Nephron progenitor cell (in vitro differentiated cells): ENCODE data around the gene NOL9.

Experiments
- DNase-seq: peaks from one replicate; pipeline ENCODE4 v3.0.0; 2021
- H3K27ac Mint-ChIP-seq: 2 replicates; pipeline ENCODE4 v1.8.0; 2021; ENCODE audit warnings: mild to moderate bottlenecking, moderate library complexity, mixed read lengths
- H3K27me3 Mint-ChIP-seq: 2 replicates; pipeline ENCODE4 v1.8.0; 2021; ENCODE audit warnings: mild to moderate bottlenecking, low read depth, mixed read lengths; ENCODE audit not compliant: poor library complexity
- H3K36me3 Mint-ChIP-seq: 2 replicates; pipeline ENCODE4 v1.8.0; 2021; ENCODE audit warnings: low read depth, mixed read lengths
- H3K4me1 Mint-ChIP-seq: 2 replicates; pipeline ENCODE4 v1.8.0; 2021; ENCODE audit warnings: mixed read lengths
- H3K4me3 Mint-ChIP-seq: 2 replicates; pipeline ENCODE4 v1.8.0; 2021; ENCODE audit warnings: mild to moderate bottlenecking, moderate library complexity, mixed read lengths
- H3K9me3 Mint-ChIP-seq: 2 replicates; pipeline ENCODE4 v1.8.0; 2021; ENCODE audit warnings: mild to moderate bottlenecking, moderate library complexity, mixed read lengths
- CTCF ChIP-seq: fragments of 200-600 bp; sonication (generic); IDR thresholded peaks from 2 replicates; pipeline ENCODE4 v1.5.0; 2021; ENCODE audit warnings: antibody characterized with exemption

Gene NOL9

GRCh38 chr1:6554031-6554906 is at the start of gene NOL9:
Gene NOL9, minus strand, starts transcription at chr1:6554513. Its CDS starts 11 bp downstream, at chr1:6554502.
- Mint-ChIP-seq H3K4me1 (peaks cover 15% of the 10 kb centered on the region), H3K27ac (no peak within 1 kb of the TSS), H3K27me3 (peaks cover 2% of the 10 kb centered on the region), H3K4me3 (peak within 1 kb of the TSS; percentile 86), H3K9me3 (no peaks in the 10 kb centered on the region), H3K36me3 (peaks cover 10% of the 10 kb centered on the region)
- peak; percentile 97 for DNase-seq
- TF ChIP-seq CTCF, result peak; percentile 98

- no peaks in the 10 kb centered on the region for H3K36me3 Mint-ChIP-seq
- peaks cover 2% of the 10 kb centered on the region for H3K27me3 Mint-ChIP-seq
- H3K4me3 Mint-ChIP-seq, result peak overlapping the region; percentile 73
- no peak for TF ChIP-seq CTCF
- peak overlapping the region; percentile 96 for H3K27ac Mint-ChIP-seq
- peak; percentile 48 for DNase-seq
- H3K9me3 Mint-ChIP-seq, result no peaks in the 10 kb centered on the region
- H3K4me1 Mint-ChIP-seq, result peaks cover 54% of the 10 kb centered on the region
Observed at GRCh38 chr1:6603238-6603914, 49.1 kb upstream of the NOL9 start.

GRCh38 chr1:6602669-6603237 is 48.4 kb upstream of the NOL9 start, which contains the start of gene KLHL21:
Gene KLHL21, minus strand, starts transcription at chr1:6602869. Its CDS starts 52 bp downstream, at chr1:6602817.
- Mint-ChIP-seq H3K36me3 (peaks cover 3% of the 10 kb centered on the region), H3K9me3 (no peaks in the 10 kb centered on the region), H3K4me1 (peaks cover 60% of the 10 kb centered on the region), H3K4me3 (peak within 1 kb of the TSS; percentile 90), H3K27ac (peak within 1 kb of the TSS; percentile 96), H3K27me3 (peaks cover 2% of the 10 kb centered on the region)
- DNase-seq, result peak; percentile 83
- TF ChIP-seq CTCF, result no peak

GRCh38 chr1:6601923-6602668 is 47.8 kb upstream of the NOL9 start:
- peaks cover 67% of the 10 kb centered on the region for H3K4me1 Mint-ChIP-seq
- H3K27ac Mint-ChIP-seq, result no peak overlapping the region
- peaks cover 4% of the 10 kb centered on the region for H3K36me3 Mint-ChIP-seq
- no peaks in the 10 kb centered on the region for H3K9me3 Mint-ChIP-seq
- peak overlapping the region; percentile 90 for H3K4me3 Mint-ChIP-seq
- peaks cover 2% of the 10 kb centered on the region for H3K27me3 Mint-ChIP-seq
- DNase-seq, result peak; percentile 44
- no peak for TF ChIP-seq CTCF

- Mint-ChIP-seq H3K9me3 (no peaks in the 10 kb centered on the region), H3K27me3 (peaks cover 2% of the 10 kb centered on the region), H3K36me3 (peaks cover 4% of the 10 kb centered on the region), H3K4me3 (peak overlapping the region; percentile 90), H3K4me1 (peaks cover 71% of the 10 kb centered on the region), H3K27ac (peak overlapping the region; percentile 11)
- no peak for TF ChIP-seq CTCF
- DNase-seq, result peak; percentile 39
Observed at GRCh38 chr1:6601049-6601922, 47.0 kb upstream of the NOL9 start.
